ENCODE results near the gene NISCH.

The NISCH gene

GRCh38 chr3:52472239-52473000 lies 17.0 kb downstream of the NISCH start:
- no peak for DNase-seq (ENCODE audit: low read depth)

GRCh38 chr3:52473026-52473425 lies 17.6 kb downstream of the NISCH start:
- no peak for DNase-seq (ENCODE audit: low read depth)

- no peak for DNase-seq (ENCODE audit: low read depth)
Observed at GRCh38 chr3:52477076-52477795, 21.8 kb downstream of the NISCH start.

GRCh38 chr3:52477796-52478095 lies 22.3 kb downstream of the NISCH start:
- DNase-seq (ENCODE audit: low read depth) = no peak

GRCh38 chr3:52479037-52479876 lies 23.9 kb downstream of the NISCH start:
- no peak for DNase-seq (ENCODE audit: low read depth)

GRCh38 chr3:52479877-52480575 lies 24.6 kb downstream of the NISCH start:
- DNase-seq (ENCODE audit: low read depth) = no peak

- no peak for DNase-seq (ENCODE audit: low read depth)
Observed at GRCh38 chr3:52480768-52481715, 25.6 kb downstream of the NISCH start.

GRCh38 chr3:52481819-52482521 lies 26.6 kb downstream of the NISCH start:
- no peak for DNase-seq (ENCODE audit: low read depth)

- no peak for DNase-seq (ENCODE audit: low read depth)
Observed at GRCh38 chr3:52483081-52483480, 27.7 kb downstream of the NISCH start.

- no peak for DNase-seq (ENCODE audit: low read depth)
Observed at GRCh38 chr3:52483577-52484381, 28.4 kb downstream of the NISCH start.

GRCh38 chr3:52484680-52485461 lies 29.5 kb downstream of the NISCH start:
- DNase-seq (ENCODE audit: low read depth) = no peak

GRCh38 chr3:52487050-52487787 lies 31.8 kb downstream of the NISCH start:
- no peak for DNase-seq (ENCODE audit: low read depth)

GRCh38 chr3:52487788-52488691 lies 32.6 kb downstream of the NISCH start:
- no peak for DNase-seq (ENCODE audit: low read depth)

GRCh38 chr3:52488746-52489145 lies 33.3 kb downstream of the NISCH start:
- no peak for DNase-seq (ENCODE audit: low read depth)

- no peak for DNase-seq (ENCODE audit: low read depth)
Observed at GRCh38 chr3:52489453-52489852, 34.0 kb downstream of the NISCH start.

GRCh38 chr3:52490035-52490938 lies 34.9 kb downstream of the NISCH start:
- no peak for DNase-seq (ENCODE audit: low read depth)
